Body of pancreas (tissue), 4 donors: ENCODE data around the gene CADM1. TPM values are rescaled to one million over a fixed set of nuclear protein-coding genes. Genes with fewer than 3 reads are reported as not detected.

Source experiments
- ATAC-seq: fragments of 150-250 bp; one replicate; pipeline ENCODE4 v1.9.1; 2016
- DNase-seq, 4 donors: peaks; one replicate each; pipeline ENCODE4 v3.0.0-alpha.2; 2019
- H3K27ac ChIP-seq, 4 donors: fragments of 200-600 bp; sonication (generic); 1 replicate in 3 of 4; 2 replicates in 1 of 4; pipeline versions ENCODE4 v1.5.1 to v1.6.1; 2016 to 2019; ENCODE audit warnings: mild to moderate bottlenecking in 1 of 4, mixed read lengths in 1 of 4, moderate library complexity in 1 of 4
- H3K27me3 ChIP-seq, 2 donors: fragments of 200-600 bp; sonication (generic); one replicate each; pipeline ENCODE4 v1.6.0; 2016; ENCODE audit warnings: mild to moderate bottlenecking in 1 of 2
- H3K36me3 ChIP-seq, 2 donors: fragments of 200-600 bp; sonication (generic); replicated peaks in 1 of 2; 2 replicates each; pipeline ENCODE4 v1.5.1; 2016; ENCODE audit warnings: low read depth in 2 of 2; ENCODE audit not compliant: insufficient read depth in 1 of 2
- H3K4me1 ChIP-seq: fragments of 200-600 bp; sonication (generic); one replicate; pipeline ENCODE4 v1.6.0; 2016
- H3K4me3 ChIP-seq, 2 donors: fragments of 200-600 bp; sonication (generic); 1 replicate in 1 of 2; 2 replicates in 1 of 2; pipeline ENCODE4 v1.5.1; 2016 to 2019
- H3K9me3 ChIP-seq, 3 donors: fragments of 200-600 bp; sonication (generic); 1 replicate in 2 of 3; 2 replicates in 1 of 3; pipeline ENCODE4 v1.5.1; 2016
- POLR2A ChIP-seq, 3 donors: fragments of 450-650 bp; IDR thresholded peaks; one replicate each; pipeline ENCODE4 v1.6.1; 2016; ENCODE audit warnings: antibody characterized with exemption in 3 of 3, mild to moderate bottlenecking in 2 of 3
- WGBS, 2 donors: methylation state at CpG; one replicate each; pipeline ENCODE4 v1.1.5; 2017; 5-methylcytosine and 5-hydroxymethylcytosine counted together
- intact Hi-C: fragments of 100-400 bp; cut with DNase I; formaldehyde crosslinking; loops from one replicate; pipeline ENCODE4 v1.15.1; 2023
- total RNA-seq, 2 donors: library from RNA; depleted of rRNA; stranded (reverse); fragments of >200 nt; gene quantifications; one replicate each; pipeline ENCODE4 v1.1.0, GENCODE V29; 2016
- TF ChIP-seq, protein P1 (sequence below), 7 experiments: fragments of 450-650 bp in 4 of 7; fragments of 200-600 bp in 3 of 7; sonication (generic) in 3 of 7; IDR thresholded peaks; one replicate each; pipeline ENCODE4 v1.5.1; 2016 to 2019; ENCODE audit warnings: antibody characterized with exemption in 7 of 7

Gene CADM1
- total RNA-seq, 2 donors from 2014 or later = 12.5 to 13.7 TPM

DNA sequence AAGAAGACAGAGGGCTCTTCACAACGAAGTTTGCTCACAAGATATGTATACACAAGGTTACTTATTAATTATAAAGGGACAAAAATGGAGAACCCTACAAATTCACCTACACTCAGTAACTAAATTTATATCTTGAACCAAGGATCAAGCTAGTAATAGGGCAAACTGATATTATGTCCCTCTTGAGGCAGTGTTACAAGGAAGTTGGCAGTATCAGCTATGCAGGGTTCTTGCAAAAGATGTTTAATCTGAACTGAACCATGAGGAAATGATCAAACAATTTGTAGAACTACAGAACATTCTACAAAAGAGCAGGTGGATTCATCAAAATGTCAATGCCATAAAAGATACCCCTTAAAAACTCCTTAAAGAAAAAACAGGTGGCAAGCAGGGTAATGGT, 10.7 kb downstream of the CADM1 start:
- no peak for ATAC-seq
- intact Hi-C loops = no loop called here

DNA sequence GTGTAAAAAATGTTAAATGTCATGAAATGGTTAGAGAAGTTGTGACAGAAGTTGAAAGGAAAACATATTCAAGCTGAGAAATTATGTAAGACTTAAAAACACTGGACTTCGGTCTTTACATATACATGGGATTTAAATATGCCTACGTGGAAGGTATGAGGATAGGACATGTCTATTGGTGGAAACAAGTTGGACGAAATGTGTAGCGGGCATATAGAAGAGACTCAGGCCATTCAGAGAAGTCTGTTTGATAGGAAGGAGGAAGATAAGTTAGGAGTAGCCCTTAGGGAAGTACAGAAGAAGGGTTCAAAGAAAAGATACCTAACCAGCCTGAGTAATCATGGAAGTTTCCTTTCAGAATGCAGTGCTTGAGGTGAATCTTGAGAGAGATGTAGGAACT, 14.7 kb downstream of the CADM1 start:
- Histone ChIP-seq H3K4me3 (no peak overlapping the region), H3K9me3 (no peaks in the 10 kb centered on the region), H3K36me3 (no peaks in the 10 kb centered on the region), H3K27ac (no peak overlapping the region), H3K27me3 (peaks cover 0 to 4% of the 10 kb centered on the region in 2 donors), H3K4me1 (peaks cover 4% of the 10 kb centered on the region)
- 82% methylated on average over 4 of the region's 4 CpGs for WGBS, 2 donors
- no peak for TF ChIP-seq POLR2A (IDR thresholded peaks at IDR 0.05)
- TF ChIP-seq, protein P1, sequence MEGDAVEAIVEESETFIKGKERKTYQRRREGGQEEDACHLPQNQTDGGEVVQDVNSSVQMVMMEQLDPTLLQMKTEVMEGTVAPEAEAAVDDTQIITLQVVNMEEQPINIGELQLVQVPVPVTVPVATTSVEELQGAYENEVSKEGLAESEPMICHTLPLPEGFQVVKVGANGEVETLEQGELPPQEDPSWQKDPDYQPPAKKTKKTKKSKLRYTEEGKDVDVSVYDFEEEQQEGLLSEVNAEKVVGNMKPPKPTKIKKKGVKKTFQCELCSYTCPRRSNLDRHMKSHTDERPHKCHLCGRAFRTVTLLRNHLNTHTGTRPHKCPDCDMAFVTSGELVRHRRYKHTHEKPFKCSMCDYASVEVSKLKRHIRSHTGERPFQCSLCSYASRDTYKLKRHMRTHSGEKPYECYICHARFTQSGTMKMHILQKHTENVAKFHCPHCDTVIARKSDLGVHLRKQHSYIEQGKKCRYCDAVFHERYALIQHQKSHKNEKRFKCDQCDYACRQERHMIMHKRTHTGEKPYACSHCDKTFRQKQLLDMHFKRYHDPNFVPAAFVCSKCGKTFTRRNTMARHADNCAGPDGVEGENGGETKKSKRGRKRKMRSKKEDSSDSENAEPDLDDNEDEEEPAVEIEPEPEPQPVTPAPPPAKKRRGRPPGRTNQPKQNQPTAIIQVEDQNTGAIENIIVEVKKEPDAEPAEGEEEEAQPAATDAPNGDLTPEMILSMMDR (IDR thresholded peaks at IDR 0.05) = no peak
- ATAC-seq (no peak), DNase-seq (no peak)
- intact Hi-C loops = no loop called here

More for the DNA sequence above, 10.7 kb downstream of the CADM1 start:
- Histone ChIP-seq H3K27me3 (peaks cover 0 to 4% of the 10 kb centered on the region in 2 donors), H3K27ac (no peak overlapping the region), H3K9me3 (no peaks in the 10 kb centered on the region), H3K4me1 (peaks cover 9% of the 10 kb centered on the region), H3K36me3 (no peaks in the 10 kb centered on the region), H3K4me3 (no peak overlapping the region)
- DNase-seq = no peak
- 6 to 19% methylated on average over 1 of the region's 1 CpG for WGBS, 2 donors
- TF ChIP-seq, protein P1 (IDR thresholded peaks at IDR 0.05) = no peak
- no peak for TF ChIP-seq POLR2A (IDR thresholded peaks at IDR 0.05)

DNA sequence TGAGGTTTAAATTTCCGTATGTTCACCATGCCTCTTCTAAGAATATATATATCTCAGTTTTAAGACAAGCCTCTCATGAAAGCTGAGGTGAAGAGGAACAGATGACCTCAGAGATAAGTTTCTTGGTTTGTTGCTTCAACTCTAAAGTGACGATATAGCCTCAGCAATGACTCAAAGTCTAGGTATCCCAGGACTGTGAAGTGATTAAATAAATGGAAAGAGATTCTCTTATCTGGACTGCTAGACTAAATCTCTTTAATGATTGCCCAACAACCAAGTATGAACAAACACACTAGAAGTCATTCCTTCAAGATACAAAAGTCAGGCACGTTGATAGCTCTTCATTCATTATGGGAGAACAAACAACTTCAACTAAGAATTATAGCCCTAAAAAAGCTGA, 15.3 kb downstream of the CADM1 start:
- peaks cover 4% of the 10 kb centered on the region for H3K4me1 ChIP-seq
- DNase-seq (no peak), ATAC-seq (no peak)
- intact Hi-C loops = no loop called here
- TF ChIP-seq, protein P1 (IDR thresholded peaks at IDR 0.05) = no peak
- no peak for TF ChIP-seq POLR2A (IDR thresholded peaks at IDR 0.05)
- H3K4me3 ChIP-seq = no peak overlapping the region
- peaks cover 0 to 4% of the 10 kb centered on the region in 2 donors for H3K27me3 ChIP-seq
- no peaks in the 10 kb centered on the region for H3K36me3 ChIP-seq
- H3K27ac ChIP-seq = no peak overlapping the region
- WGBS, 2 donors = 32 to 34% methylated on average over 3 of the region's 3 CpGs
- H3K9me3 ChIP-seq = no peaks in the 10 kb centered on the region

DNA sequence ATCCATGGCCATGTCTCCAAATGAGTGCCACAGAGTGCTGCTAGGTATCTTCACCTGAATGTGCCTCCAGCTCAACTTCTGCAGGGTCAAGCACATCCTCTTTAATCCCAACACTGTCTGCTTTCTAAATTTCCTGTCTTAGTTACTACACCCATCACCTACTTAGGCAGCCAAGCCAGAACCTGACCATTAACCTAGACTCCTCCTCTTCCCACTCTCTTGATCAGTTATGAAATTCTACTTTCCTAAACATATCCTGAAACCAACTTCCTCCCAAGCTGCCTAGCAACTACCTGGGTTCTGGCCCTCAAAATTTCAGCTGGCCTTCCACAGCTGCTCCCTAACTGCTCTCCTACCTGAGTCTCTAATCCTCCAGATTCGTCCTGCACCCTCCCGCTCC, 22.7 kb downstream of the CADM1 start:
- Histone ChIP-seq H3K27ac (no peak overlapping the region), H3K4me3 (no peak overlapping the region), H3K9me3 (no peaks in the 10 kb centered on the region), H3K4me1 (no peaks in the 10 kb centered on the region), H3K36me3 (no peaks in the 10 kb centered on the region), H3K27me3 (no peaks in the 10 kb centered on the region)
- ATAC-seq = no peak
- TF ChIP-seq, protein P1 (IDR thresholded peaks at IDR 0.05) = no peak
- no peak for TF ChIP-seq POLR2A (IDR thresholded peaks at IDR 0.05)
- DNase-seq = no peak
- intact Hi-C loops = no loop called here
- 75 to 100% methylated on average over 2 of the region's 2 CpGs for WGBS, 2 donors

DNA sequence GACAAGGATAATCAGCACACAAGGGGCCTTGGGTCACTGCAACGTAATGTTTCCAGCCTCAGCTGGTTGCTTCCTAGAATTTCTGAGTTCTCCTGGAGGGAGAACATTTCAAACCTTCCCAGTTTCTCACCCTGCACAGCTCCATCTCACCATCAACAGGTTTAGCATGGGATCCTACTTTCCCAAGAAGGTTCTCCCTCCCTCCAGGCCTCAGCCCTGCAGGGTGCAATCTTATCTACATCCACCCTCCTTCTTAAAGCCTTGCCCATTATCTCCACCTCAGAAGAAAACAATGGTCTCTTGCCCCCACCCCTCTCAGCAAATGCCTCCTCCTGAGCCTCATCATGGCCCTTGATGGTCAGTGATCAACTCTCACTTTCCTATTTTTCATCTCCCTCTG, 23.6 kb downstream of the CADM1 start:
- Histone ChIP-seq H3K36me3 (no peaks in the 10 kb centered on the region), H3K27me3 (no peaks in the 10 kb centered on the region), H3K4me1 (no peaks in the 10 kb centered on the region), H3K4me3 (no peak overlapping the region), H3K9me3 (no peaks in the 10 kb centered on the region), H3K27ac (no peak overlapping the region)
- ATAC-seq (no peak), DNase-seq (no peak)
- intact Hi-C loops = no loop called here
- TF ChIP-seq, protein P1 (IDR thresholded peaks at IDR 0.05) = no peak
- no peak for TF ChIP-seq POLR2A (IDR thresholded peaks at IDR 0.05)
- 29 to 42% methylated on average over 1 of the region's 1 CpG for WGBS, 2 donors
